ENCODE data around the gene AMPD2.
"Not testable (repeated sequence)": the region's sequence is repeated elsewhere in the genome, so short reads cannot be mapped to it uniquely, and the experiment has no call there.

The AMPD2 gene

DNA sequence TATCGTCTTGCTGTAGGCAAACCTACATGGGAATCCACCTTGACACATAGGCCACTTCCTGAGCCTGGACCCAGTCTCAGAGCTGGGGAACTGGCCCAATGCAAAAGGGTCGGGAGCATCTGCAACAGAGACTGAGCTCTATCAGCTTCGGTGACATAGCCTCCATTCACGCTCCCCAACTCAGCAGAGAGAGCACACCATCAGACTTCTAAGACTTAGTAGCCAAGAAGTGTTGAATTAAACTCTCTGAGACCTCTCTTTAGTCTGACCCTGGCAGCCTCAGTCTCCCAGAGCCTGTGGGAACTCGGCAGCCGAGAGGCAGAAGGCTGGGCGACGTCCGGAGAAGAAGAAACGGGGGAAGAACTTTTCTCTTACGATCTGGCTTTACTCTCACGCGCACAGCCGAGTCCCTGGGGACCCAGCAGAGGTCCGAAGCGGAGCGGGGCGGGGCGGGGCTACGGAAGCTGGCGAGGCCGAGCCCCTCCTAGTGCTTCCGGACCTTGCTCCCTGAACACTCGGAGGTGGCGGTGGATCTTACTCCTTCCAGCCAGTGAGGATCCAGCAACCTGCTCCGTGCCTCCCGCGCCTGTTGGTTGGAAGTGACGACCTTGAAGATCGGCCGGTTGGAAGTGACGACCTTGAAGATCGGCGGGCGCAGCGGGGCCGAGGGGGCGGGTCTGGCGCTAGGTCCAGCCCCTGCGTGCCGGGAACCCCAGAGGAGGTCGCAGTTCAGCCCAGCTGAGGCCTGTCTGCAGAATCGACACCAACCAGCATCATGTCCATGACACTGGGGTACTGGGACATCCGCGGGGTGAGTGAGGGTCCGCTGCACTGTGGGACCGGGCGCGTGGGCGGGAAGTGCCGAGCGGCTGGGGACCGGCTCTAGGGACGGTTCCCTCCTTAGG lies 36.2 kb downstream of the AMPD2 start, which contains the start of gene GSTM4:
Gene GSTM4, plus strand, starts transcription at position 485 of the 905 bp plus-strand sequence. Its CDS starts 291 bp downstream, at position 776.
- DNase-seq = peak; percentile 44

DNA sequence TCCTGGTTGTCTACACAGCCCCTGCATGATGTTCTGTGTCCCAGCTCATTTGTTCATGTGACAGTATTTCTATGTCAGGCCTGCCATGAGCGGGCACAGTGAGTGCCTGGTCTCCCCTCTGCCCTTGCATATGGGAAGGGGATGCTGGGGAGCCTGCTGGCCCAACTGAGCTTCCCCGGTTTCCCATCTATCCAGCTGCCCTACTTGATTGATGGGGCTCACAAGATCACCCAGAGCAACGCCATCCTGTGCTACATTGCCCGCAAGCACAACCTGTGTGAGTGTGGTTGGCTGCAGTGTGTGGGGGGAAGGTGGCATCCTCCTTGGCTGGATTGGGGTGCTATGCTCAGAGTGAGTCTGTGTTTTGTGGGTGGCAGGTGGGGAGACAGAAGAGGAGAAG lies 37.8 kb downstream of the AMPD2 start:
- no peak for DNase-seq

DNA sequence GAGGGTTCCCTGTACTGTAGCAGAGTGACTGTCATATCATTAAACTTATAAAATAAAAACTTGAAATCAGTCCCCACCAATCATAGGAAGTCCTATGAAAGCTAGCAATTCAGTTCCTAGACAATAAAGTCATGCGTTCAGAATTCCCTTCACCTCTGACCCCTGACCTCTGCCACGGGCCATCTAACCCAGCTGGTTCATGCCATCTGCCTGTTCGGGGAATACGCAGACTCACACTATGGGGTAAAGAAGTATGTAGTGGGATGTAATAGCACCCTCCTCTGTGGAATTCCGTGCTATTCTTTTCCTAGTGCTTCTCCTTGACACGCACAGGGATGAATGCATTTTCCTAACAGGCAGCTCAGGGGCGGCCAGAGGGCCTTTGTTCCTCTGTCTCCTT lies 38.3 kb downstream of the AMPD2 start:
- no peak for DNase-seq

DNA sequence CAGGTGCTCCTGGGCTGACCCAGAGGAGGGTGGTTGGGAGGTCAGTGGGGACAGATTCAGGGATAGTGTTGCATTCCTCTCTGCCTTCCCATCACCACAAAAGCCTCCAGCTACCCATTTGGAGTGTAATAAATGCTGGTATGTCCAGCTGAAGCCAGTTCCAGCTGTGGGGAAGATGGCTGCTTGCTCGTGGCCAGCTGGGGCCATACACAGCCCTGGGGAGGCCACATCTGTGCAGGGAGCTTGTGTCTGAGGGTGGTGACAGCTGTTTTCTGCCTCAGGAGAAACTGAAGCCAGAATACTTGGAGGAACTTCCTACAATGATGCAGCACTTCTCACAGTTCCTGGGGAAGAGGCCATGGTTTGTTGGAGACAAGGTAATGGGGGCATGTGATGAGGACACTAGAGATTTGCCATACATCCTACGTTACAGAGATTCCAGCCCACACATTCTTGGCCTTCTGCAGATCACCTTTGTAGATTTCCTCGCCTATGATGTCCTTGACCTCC lies 39.0 kb downstream of the AMPD2 start:
- DNase-seq = no peak

DNA sequence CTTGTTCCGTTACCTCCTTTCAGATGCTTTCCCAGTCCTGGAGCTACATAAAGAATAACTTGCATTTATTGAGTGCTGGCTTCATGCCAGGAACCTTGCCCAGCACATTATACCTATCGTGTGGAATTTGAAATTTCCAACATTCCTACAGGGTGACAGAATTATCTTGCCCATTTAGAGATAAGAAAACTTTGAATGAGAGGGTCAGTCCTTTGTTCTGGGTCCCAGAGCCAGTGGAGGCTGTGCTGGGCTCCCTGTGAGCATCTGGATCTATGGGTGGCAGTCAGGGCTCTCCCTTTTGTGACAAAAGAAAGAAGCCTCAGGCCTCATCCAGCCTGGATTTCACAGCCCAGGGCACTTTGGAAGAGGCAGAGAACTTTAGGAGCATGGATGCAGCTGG lies 39.5 kb downstream of the AMPD2 start:
- no peak for DNase-seq

DNA sequence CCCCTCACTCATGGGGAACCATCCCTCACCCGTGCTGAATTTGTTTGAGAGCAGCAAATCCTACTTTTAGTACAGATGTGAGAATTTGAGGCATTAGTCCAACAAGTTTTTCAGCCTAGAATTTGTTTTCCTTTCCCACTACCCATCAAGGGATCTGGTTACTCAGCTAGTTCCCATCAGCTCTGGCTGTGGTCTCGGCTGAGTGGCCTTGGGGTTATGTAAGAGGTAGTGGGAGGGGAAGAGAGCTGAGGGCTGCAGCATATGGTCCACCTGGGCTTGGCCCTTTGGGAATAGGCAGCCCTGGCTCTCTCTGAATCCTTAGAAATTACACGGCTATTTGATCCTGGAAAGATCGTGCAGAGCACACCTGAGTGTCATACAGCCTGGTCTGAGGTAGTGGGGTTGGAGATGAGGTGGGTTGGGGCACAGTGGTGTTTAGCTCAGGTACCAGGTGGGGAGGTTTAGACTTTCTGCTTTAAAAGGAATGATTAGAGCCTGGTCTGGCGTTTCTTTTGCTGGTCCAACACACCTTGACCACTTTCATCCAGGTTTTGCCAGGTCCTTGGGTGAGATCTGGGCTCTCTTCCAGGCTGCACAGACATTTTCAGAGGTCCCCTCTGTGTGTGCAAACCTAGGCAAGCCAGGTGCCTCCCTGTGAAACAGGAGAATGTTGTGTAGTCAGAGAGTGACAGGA lies 40.5 kb downstream of the AMPD2 start:
- no peak for DNase-seq

DNA sequence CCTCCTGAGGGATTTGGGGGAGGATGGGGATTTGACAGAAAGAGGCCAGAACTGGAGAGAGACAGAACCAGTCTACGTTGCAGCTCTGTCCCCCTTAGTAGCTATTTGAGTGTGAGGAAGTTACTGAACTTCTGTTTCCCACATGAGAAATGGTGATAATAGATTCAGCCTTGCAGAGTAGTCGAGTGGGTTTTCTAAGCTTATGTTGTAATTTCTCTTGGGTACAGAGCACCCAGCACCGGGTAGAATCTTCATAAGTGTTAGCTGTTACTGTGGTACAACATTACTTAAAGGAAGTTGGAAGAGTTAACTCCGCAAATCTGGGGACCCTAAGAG lies 41.0 kb downstream of the AMPD2 start:
- not testable (repeated sequence) for DNase-seq

DNA sequence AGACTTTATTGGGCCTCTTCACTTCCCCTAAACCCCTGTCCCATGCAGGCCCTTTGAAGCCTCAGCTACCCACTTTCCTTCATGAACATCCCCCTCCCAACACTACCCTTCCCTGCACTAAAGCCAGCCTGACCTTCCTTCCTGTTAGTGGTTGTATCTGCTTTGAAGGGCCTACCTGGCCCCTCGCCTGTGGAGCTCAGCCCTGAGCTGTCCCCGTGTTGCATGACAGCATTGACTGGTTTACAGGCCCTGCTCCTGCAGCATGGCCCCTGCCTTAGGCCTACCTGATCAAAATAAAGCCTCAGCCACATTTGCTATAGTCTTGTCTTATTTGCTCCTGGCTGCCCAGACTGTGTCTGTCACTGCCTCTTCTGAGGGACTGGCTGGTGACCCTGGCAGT lies 41.8 kb downstream of the AMPD2 start:
- no peak for DNase-seq

DNA sequence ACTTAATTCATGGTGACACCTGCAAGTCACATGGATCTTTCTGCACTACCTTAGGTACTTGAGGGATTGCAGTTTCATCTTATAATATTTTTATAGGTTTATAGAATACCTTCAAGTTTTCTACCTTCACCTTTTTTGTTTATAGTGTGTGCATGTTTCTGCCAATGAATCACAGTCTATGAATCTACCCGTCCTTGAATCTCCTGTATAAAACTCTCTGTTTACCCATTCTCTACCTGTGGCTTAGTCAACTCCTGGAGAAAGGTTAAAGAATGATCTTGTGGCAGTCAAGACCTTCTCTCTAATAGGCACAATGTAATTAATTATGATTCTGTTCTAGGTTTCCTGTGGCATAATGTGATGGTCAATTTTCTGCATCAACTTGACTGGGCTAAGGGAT lies 45.0 kb downstream of the AMPD2 start:
- no peak for DNase-seq

DNA sequence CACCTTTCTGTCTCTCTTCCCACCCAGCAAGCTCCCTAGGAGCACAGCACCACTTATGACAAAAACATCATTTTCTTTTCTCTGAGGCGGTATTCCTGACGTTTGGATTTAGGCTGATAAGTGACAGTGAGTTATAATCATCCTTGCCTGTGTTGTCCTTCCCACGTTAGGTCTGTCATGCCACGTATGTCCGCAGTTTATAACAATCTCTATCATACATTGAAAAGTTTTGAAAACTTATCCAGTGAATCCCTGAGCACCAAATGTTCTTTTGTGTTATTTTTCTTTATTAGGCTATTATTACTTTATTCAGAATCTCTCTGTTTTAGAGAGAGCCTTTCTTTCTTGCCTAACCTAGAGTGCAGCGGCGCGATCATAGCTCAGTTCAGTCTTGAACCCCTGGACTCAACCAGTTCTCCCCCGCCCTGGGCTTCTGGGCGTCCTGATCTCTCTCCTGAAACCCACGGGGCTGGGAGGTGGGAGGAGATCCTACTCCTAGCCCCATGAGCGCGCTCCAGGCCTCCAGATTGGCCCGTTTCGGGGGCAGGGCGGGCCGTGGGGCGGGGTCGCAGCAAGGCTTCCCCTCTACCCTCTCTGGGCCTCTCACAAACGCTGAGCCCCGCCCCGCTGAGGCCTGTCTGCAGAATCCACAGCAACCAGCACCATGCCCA lies 48.0 kb downstream of the AMPD2 start, which contains the start of gene GSTM2:
Gene GSTM2, plus strand, starts transcription at position 606 of the 671 bp plus-strand sequence. Its CDS starts 59 bp downstream, at position 665.
- peak; percentile 58 for DNase-seq

DNA sequence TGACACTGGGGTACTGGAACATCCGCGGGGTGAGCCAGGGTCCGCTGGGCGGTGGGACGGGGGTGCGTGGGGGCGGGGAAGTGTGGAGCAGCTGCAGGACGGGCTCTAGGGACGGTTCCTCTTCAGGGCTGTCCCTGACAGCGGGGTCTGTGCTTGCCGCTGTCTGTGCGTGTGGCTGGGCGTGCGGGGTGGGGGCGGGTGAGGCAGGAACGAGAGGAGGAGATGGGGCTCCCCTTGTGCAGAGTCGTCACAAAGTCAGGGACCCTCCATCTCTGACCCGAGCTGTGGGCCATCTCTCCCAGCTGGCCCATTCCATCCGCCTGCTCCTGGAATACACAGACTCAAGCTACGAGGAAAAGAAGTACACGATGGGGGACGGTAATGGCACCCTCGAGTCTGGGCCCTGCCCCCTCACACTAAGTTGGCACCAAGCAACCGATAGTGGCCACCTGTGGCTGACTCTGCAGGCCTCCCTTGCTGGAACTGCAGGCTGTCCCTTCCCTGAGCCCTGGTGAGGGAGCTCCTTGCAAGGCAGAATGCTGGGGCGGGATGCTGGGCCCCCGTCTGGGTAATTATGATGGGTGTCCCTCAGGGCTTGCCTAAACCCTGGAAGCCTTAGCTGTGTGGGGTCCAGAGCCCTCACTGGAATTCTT lies 48.6 kb downstream of the AMPD2 start:
- no peak for DNase-seq

DNA sequence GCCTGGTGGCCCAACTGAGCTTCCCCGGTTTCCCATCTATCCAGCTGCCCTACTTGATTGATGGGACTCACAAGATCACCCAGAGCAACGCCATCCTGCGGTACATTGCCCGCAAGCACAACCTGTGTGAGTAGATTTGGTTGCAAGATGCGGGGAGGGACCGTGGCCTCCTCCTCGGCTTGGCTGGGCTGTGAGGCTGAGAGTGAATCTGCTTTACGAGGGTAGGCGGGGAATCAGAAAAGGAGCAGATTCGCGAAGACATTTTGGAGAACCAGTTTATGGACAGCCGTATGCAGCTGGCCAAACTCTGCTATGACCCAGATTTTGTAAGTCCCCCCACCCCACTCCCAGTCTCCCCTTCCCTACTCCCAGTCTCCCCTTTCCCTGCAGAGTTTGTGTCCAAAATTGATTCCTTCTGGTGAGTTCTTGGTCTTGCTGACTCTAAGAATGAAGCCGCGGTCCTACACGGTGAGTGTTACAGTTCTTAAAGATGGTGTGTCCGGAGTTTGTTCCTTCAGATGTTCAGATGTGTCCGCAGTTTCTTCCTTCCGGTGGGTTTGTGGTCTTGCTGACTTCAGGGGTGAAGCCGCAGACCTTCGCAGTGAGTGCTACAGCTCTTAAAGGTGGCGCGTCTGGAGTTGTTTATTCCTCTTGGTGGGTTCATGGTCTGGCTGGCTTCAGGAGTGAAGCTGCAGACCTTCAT lies 49.8 kb downstream of the AMPD2 start:
- no peak for DNase-seq

DNA sequence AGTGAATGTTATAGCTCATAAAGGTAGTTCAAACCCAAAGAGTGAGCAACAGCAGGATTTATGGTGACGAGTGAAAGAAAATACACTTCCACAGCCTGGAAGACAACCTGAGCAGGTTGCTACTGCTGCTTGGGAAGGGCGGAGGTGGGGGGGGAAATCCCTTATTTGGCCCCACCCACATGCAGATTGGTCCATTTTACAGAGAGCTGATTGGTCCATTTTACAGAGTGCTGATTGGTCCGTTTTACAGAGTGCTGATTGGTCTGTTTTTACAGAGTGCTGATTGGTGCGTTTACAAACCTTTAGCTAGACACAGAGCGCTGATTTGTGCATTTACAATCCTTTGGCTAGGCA lies 50.3 kb downstream of the AMPD2 start:
- DNase-seq = not testable (repeated sequence)

DNA sequence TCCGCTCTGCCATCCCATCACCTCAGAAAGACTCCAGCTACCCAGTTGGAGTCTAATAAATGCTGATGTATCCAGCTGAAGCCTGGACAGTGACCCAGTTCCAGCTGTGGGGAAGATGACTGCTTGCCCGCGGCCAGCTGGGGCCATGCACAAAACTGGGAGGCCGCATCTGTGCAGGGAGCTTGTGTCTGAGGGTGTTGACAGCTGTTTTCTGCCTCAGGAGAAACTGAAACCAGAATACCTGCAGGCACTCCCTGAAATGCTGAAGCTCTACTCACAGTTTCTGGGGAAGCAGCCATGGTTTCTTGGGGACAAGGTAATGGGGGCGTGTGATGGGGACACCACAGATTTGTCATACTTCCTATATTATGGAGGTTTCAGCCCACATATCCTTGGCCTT lies 51.4 kb downstream of the AMPD2 start:
- no peak for DNase-seq

DNA sequence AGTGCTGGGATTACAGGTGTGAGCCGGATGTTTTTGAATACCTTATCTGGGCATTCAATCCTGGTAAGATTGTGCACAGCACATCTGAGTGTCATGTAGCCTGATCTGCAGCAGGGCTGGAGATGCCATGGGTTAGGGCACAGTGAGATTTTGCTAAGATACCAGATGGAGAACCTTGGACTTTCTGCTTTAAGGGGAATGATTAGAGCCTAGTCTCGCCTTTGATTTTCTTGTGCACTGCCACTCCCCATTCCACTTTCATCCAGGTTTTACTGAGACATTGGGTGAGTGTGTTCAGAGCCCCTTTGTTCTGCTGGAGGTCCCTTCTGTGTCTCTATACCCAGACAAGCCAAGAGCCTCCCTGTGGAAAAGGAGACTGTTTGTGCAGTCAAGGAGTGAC lies 54.2 kb downstream of the AMPD2 start:
- DNase-seq = not testable (repeated sequence)

DNA sequence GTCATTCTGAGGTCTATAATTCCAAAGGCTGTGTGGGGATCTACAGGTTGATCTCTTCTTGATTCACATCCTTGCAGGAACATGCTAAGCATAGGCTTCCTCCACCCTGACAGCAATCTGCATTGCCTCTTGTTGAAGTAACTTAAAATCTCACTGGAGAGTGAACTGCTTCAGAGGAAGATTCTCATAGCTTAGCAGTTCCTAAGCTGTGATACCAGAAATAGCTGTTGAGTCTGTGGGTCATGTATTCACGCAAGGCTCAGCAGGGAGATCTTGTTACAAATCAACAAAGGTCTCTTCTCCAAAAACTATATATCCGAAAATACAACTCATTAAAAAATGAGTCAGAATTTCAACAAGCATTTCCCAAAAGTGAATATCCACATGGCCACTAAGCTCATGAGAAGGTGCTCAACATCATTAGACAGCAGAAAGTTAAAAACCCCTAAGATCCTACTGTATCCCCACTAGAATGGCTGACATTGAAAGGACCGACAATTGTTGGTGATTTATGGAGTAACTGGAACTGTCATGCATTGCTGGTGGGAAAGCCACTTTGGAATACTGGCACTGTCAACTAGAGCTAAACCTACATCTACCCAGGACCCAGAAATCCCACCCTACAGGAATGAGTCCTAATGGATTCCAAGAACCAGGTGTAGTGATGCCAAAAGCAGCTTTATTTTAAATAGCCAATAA lies 57.2 kb downstream of the AMPD2 start:
- DNase-seq = not testable (repeated sequence)

DNA sequence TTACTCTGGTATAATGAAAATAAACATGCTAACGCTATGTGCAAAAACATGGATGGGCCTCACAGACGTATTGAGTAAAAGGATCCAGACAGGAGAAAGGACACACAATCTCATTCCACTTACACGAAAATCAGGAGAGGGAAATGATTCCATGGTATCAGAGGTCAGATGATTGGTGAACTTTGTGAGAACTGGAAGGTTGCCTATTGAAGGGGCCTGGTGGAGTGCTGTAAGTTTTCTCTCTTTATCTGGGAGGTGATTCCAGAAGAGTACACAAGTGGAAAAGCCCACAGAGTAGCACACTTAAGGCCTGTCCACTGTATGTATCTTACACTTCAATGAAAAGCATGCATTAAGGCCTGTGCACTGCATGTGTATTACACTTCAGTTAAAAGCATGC lies 57.8 kb downstream of the AMPD2 start:
- no peak for DNase-seq

DNA sequence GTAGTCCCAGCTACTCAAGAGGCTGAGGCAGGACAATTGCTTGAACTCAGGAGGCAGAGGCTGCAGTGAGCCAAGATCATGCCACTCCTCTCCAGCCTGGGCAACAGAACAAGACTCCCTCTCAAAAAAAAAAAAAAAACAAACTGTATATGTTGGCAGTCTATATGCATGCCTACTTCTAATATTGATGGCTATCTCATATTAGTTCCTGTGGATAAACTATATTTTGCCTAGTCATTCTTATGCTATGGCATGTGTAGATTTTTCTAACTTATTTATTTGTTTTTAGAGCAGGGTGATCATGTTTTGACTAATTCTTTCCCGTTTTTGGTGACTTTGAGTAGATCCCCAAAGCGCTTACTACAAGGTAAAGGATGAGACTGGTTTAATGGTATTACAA lies 59.0 kb downstream of the AMPD2 start:
- not testable (repeated sequence) for DNase-seq

Data from CD4-positive, alpha-beta T cell treated with Interleukin-4 for 4 hours (primary cell).